Measurements from ENCODE around the gene ARHGAP20. TPM values are rescaled to one million over a fixed set of nuclear protein-coding genes. Genes with fewer than 3 reads are reported as not detected.

Gene ARHGAP20
- total and polyA plus RNA-seq, 9 of the 15 experiments (the other 6 are each of a cell fraction or from before 2014, with no cell fraction given) = 0.07 TPM; not detected in 8

- H3K4me1 ChIP-seq (replicated peaks in 1 of 2; ENCODE audit: control insufficient read depth in 2 of 2, insufficient read depth in 2 of 2, low read length in 2 of 2) = no peaks in the 10 kb centered on the region
- no peak overlapping the region for H3K4me2 ChIP-seq (ENCODE audit: insufficient read depth, low read length)
- BruUV-seq (replicated peaks) = no TSS peak
- H3K27me3 ChIP-seq (ENCODE audit: control insufficient read depth in 2 of 2, insufficient read depth in 2 of 2, low read length in 2 of 2) = no peaks in the 10 kb centered on the region
- H3K79me2 ChIP-seq (ENCODE audit: control insufficient read depth, insufficient read depth, low read length) = no peaks in the 10 kb centered on the region
- H3K9ac ChIP-seq (ENCODE audit: insufficient read depth in 1 of 2, low read depth in 2 of 2, low read length in 2 of 2) = no peak overlapping the region
- no peaks in the 10 kb centered on the region for H3K9me3 ChIP-seq (replicated peaks; ENCODE audit: control insufficient read depth, insufficient read depth, low read depth, low read length)
- intact Hi-C loops (cut with micrococcal nuclease) (no loop called here), in situ Hi-C loops (cut with MboI) (no loop called here)
- H2AFZ ChIP-seq (ENCODE audit: low read depth, low read length) = no peak overlapping the region
- no peaks in the 10 kb centered on the region for H4K20me1 ChIP-seq (replicated peaks; ENCODE audit: control insufficient read depth, insufficient read depth, low read length)
- TF ChIP-seq, protein P1, sequence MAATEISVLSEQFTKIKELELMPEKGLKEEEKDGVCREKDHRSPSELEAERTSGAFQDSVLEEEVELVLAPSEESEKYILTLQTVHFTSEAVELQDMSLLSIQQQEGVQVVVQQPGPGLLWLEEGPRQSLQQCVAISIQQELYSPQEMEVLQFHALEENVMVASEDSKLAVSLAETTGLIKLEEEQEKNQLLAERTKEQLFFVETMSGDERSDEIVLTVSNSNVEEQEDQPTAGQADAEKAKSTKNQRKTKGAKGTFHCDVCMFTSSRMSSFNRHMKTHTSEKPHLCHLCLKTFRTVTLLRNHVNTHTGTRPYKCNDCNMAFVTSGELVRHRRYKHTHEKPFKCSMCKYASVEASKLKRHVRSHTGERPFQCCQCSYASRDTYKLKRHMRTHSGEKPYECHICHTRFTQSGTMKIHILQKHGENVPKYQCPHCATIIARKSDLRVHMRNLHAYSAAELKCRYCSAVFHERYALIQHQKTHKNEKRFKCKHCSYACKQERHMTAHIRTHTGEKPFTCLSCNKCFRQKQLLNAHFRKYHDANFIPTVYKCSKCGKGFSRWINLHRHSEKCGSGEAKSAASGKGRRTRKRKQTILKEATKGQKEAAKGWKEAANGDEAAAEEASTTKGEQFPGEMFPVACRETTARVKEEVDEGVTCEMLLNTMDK (IDR thresholded peaks at IDR 0.05; ENCODE audit: borderline replicate concordance, insufficient read depth, low read depth, low read length, poor library complexity, severe bottlenecking) = no peak
- TF ChIP-seq SNIP1 (IDR thresholded peaks at IDR 0.05; ENCODE audit: low read depth) = no peak
- TF ChIP-seq BCOR (IDR thresholded peaks at IDR 0.05) = no peak
- no peak for TF ChIP-seq NFXL1 (CRISPR knock-in tag; IDR thresholded peaks at IDR 0.05)
- no peak for TF ChIP-seq ZNF263 (CRISPR knock-in tag; IDR thresholded peaks at IDR 0.05; ENCODE audit: borderline replicate concordance)
- TF ChIP-seq ZNF3 (CRISPR knock-in tag; IDR thresholded peaks at IDR 0.05) = no peak
- TF ChIP-seq, protein P2, sequence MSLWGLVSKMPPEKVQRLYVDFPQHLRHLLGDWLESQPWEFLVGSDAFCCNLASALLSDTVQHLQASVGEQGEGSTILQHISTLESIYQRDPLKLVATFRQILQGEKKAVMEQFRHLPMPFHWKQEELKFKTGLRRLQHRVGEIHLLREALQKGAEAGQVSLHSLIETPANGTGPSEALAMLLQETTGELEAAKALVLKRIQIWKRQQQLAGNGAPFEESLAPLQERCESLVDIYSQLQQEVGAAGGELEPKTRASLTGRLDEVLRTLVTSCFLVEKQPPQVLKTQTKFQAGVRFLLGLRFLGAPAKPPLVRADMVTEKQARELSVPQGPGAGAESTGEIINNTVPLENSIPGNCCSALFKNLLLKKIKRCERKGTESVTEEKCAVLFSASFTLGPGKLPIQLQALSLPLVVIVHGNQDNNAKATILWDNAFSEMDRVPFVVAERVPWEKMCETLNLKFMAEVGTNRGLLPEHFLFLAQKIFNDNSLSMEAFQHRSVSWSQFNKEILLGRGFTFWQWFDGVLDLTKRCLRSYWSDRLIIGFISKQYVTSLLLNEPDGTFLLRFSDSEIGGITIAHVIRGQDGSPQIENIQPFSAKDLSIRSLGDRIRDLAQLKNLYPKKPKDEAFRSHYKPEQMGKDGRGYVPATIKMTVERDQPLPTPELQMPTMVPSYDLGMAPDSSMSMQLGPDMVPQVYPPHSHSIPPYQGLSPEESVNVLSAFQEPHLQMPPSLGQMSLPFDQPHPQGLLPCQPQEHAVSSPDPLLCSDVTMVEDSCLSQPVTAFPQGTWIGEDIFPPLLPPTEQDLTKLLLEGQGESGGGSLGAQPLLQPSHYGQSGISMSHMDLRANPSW (CRISPR knock-in tag; IDR thresholded peaks at IDR 0.05) = no peak
- POLR2A ChIA-PET = no interaction called here
- CTCF ChIA-PET (ENCODE audit: low intra/inter-chr PET ratio) = no interaction called here
- no peak overlapping the region for H3K27ac ChIP-seq (ENCODE audit: extremely low read depth, low read depth, low read length)
- H3K9me1 ChIP-seq (ENCODE audit: control insufficient read depth, insufficient read depth, low read length) = no peaks in the 10 kb centered on the region
- H3K4me3 ChIP-seq = no peak overlapping the region
- ATAC-seq (no peak), DNase-seq (ENCODE audit: extremely low read depth in 1 of 4, low spot score in 3 of 4) (no peak), FAIRE-seq (no peak)
- H3K36me3 ChIP-seq (ENCODE audit: control insufficient read depth, insufficient read depth, low read length) = no peaks in the 10 kb centered on the region
Observed at GRCh38 chr11:110728476-110728875, 16.2 kb upstream of the ARHGAP20 start.
